HG03575 (cell line): ENCODE measurements around the gene NOM1.

Experiments used
- ATAC-seq: cut with Tn5 transposase; IDR thresholded peaks from one replicate; pipeline ENCODE4 v1.9.1; 2021; ENCODE audit not compliant: unreplicated experiment, insufficient number of reproducible peaks, low FRiP score; ENCODE audit errors: extremely low read depth

Gene NOM1

GRCh38 chr7:156975620-156976019 is 26.1 kb downstream of the NOM1 start:
- no peak for ATAC-seq

DNA sequence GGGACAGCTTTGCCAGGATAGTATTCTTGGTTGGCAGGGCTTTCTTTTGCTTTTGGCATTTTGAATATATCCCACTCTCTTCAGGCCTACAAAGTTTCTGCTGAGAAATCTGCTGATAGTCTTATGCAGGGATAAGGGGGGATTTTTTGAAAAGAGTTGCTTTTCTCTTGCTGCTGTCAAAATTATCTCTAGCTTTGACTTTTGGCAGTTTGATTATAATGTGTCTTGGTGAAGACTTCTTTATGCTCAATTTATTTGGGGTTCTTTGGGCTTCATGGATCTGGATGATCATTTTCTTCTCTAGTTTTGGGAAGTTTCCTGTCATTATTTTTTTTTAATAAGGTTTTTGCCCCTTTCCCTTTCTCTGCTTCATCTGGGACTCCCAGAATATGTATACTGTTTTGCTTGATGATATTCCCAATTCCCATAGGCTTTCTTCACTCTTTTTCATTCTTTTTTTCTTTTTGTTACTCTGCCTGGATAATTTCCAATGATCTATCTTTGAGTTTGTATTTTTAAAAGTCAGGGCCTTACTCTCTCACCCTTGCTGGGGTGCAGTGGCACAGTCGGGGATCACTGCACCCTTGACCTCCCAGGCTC is 29.6 kb downstream of the NOM1 start:
- ATAC-seq: no peak

GRCh38 chr7:156979711-156980110 is 30.2 kb downstream of the NOM1 start:
- ATAC-seq: no peak

DNA sequence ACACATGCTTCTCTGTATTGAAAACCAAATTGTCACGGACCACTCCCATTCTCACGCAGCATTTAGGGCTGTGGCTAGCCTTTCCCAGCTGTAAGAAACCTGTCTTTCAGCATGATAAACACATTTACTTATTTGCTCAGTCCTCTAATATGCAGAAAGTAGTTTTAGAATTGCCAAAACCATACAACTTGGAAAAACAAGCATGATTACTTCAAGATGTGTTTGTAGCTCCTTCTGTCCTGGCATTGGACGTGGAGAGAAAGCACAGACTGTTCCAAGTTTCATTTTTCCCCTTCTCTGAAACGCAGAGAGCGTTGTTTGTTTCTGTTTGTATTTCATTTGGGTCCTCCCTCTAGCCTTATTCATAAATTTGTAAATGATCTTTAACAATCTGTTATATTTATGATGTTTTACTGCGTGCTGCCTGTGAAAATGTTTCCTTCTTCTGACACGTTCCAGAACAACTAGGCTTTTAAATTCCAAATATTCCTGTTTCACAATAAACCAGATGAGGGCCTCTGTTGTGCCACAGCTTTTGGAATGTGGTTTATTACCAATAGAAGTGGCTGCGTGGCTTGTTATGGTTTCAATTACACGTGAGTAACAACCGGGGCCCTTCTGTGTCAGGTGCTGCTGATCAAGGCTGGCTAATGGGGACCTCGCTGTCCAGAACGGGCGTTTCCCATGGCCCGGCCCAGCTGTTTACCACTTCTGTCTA is 34.8 kb downstream of the NOM1 start:
- no peak for ATAC-seq

DNA sequence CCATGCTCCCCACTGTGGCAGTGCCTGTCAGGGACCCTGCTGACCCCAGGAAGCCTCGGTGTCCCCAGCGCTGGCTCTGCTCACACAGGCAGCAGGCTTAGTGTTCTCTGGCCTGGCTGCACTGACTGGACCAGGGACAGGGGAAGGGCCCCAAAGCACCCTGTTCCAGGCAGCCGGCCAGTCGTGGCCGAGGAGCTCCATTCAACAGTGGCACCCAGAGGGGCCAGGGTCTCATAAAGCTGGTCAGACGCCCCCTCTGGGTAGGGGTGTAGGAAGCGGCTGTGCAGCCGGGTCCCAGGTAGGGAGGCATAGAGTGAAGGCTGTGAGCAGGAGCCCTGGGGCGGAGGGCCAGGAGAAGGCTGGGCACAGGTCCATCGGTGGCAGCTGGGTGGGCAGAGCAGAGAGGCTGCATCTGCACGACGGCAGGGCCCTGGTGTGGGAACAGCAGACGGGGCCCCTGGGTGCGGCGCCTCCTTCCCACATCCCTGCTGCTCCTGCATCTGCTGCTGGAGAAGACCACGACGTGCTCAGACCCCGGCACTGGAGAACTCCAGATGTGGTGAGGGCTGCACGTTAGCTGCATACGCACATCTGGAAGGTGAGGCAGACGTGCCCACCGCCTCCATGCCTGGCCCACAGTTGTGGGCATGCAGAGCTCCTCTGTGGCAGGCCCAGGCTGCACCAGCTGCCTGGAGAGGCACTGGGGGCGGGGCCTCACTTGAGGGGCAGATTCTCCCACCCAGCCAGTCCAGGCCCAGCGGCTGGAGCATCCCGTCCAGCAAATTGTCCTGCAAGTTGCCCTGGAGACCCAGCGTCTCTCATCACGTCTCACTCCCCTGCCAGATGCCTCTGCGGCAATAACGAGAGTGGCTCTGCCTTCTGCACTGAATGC is 35.8 kb downstream of the NOM1 start:
- no peak for ATAC-seq

GRCh38 chr7:156986378-156986777 is 36.9 kb downstream of the NOM1 start:
- ATAC-seq: no peak

DNA sequence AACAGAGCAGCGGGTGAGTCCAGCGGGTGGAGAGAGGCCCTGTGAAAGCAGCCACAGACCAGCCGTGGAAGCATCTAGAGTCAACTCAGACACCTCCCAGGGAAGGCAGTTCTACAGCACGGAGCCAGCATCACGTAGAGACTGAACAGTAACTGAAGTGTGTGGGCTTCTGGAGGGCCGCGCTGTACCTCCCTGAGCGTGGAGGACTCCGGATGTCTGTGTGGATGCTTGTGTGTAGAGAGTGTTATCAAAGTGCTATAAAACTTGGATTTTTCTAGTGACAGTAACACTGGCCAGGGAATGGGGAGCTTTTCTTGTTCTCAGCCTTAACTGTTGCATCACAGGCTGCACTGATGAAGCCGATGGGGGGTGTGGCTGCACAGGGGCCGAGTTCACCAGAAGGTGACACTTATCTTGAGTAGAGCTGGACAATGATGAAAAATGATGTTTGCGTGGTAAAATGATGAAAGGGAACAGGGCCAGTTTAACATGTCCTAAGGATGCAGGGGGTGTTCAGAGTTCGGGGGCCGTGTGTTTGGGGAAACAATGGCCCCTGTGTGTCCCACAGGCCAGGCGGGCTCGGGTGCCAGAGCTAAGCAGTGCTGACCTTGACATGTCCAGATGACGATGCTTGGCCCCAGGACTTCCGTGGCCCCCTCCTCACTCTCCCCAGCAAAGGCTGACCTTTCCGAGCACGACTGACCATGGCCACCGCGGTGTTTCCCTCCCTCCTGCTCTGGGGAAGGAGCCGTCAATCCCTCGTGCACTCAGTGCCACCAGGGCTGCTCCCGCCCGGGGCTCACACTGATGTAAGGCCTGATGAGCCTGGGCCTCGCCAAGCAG is 39.1 kb downstream of the NOM1 start:
- ATAC-seq: no peak

- ATAC-seq: no peak
These were observed 40.4 kb downstream of the NOM1 start for GRCh38 chr7:156989766-156990535.

- no peak for ATAC-seq
These were observed 43.8 kb downstream of the NOM1 start for GRCh38 chr7:156993021-156993924.

DNA sequence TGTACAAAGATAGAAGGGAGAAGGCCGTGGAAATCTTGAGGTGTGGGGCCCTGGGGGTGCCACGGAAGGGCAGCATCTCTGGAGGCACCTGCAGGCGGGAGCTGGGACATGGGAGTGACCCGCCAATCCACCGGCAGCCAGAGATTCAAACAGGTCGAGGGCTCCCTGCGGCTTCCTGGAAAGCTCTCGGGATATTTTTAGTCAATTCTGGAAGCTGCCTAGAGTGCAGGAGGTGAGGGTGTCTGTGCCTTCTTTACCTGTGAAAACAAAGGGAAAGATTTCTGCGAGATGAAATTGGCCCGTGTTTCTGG is 44.4 kb downstream of the NOM1 start:
- ATAC-seq: no peak

- no peak for ATAC-seq
These were observed 44.9 kb downstream of the NOM1 start for GRCh38 chr7:156994417-156994816.

DNA sequence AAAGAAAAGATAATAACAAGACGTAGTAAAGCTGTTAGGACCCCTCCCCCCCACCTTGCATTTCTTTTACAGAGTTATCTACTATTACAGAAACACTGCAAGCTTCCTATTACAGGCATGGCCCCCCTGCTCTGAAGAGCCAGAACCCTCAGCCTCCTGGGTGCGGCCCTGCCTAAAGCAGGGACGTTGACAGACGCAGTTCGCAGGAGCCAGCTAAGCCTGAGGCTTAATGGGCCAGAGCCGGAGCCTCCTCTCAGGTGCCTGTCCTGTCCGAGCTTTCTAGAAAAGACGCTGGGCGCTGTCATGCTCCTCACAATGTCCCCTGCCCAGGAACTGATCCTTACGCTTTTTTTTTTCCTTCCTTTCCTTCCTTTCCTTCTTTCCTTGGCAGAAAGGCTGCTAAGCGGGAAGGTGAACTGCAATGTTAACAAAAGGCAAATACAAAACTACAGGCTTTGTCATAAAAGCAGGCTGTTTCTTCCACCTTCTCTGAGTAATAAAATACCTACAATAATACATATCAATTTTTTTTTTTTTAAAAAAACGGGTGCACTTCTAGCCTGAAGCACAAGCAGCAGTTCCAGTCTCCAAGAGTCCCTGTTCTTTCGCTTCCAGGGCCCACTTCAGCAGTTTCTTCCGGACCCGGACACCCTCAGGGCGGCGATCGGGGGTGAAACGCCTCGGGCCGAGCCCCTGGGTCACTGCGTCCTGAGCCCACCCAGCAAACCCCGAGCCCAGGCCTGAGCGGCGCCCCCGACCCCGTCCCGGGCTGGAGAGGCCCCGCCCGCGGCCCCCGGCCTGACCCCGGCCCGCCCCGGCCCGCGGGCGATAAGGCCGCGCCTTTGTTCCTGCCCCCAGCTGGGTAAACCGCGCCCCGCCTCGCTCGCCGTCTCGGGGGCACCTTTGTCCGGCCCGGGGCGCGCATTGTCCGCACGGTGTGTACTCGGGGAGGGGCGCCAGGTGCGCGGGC is 49.8 kb downstream of the NOM1 start:
- ATAC-seq: no peak

DNA sequence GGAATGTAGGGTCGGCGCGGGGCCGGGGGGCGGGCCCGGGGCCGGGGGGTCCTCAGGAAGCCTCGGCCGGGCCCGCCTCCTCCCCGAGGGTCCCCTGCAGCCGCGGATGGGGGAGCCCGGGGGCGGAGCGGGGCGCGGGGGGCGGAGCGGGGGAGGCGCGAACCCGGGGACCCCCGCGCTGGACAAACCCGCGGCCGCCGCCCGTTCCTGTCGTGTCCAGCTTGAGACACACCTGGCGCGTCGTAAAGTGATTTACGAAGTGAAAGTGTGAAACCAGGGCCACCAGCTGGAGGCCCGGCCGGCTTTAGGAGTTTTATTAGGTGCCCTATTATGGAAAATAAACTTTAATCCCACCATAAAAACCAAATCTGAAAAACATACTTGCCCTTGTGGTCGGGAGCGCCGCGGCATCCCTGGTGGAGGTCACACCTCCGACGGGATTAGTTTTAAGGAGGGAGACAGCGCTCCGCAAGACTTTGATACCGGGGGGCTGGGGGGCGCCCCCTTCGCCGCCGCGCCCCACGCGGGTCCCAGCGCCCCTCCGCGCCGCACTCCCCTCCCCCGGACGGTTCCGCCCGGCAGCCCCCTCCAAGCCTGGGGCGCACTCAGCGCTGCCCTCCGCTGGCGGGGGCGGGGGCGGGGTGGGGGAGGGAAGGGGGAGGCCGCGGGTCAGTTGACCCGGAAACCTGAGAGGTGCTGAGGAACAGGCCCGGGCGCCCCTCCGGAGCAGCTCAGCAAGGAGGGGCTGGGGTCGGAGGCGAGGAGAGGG is 50.6 kb downstream of the NOM1 start:
- no peak for ATAC-seq

GRCh38 chr7:157000741-157001653 is 51.5 kb downstream of the NOM1 start:
- ATAC-seq: no peak
